PC-9 (cell line): ENCODE measurements around the gene MAPT. TPM values are rescaled to one million over a fixed set of nuclear protein-coding genes. Genes with fewer than 3 reads are reported as not detected.

Experiments used
- BruUV-seq: library from RNA; stranded (reverse); fragments of 400-500 nt; replicated peaks from 2 replicates; lab custom pipeline; 2021; lab: Mats Ljungman, UMichigan
- CTCF ChIA-PET: fragments of 300-600 bp; sonication (Branson Sonifier 250); formaldehyde crosslinking; loops from one replicate; lab custom pipeline; 2022; ENCODE audit warnings: antibody characterized with exemption; lab: Charles Lee
- POLR2A ChIA-PET: fragments of 300-600 bp; sonication (Branson Sonifier 250); formaldehyde crosslinking; loops from one replicate; lab custom pipeline; 2022; ENCODE audit warnings: antibody characterized with exemption; ENCODE audit not compliant: unreplicated experiment; lab: Charles Lee
- DNase-seq, 2 experiments: peaks; one replicate each; pipeline versions ENCODE4 v3.0.0 to v3.0.0-alpha.2; 2015 to 2022; ENCODE audit warnings: mixed read lengths in 1 of 2
- H2AFZ ChIP-seq: fragments of 200-600 bp; sonication (generic); 2 replicates; pipeline ENCODE4 v1.8.1; 2017; ENCODE audit warnings: antibody characterized with exemption
- H3F3A ChIP-seq: fragments of 200-600 bp; sonication (generic); 2 replicates; pipeline ENCODE4 v1.8.1; 2017; ENCODE audit warnings: antibody characterized with exemption, mild to moderate bottlenecking, low read depth; ENCODE audit not compliant: insufficient read depth
- H3K27ac ChIP-seq: fragments of 200-600 bp; sonication (generic); 2 replicates; pipeline ENCODE4 v1.6.1; 2016; ENCODE audit warnings: mixed run types
- H3K27me3 ChIP-seq: fragments of 200-600 bp; sonication (generic); 2 replicates; pipeline ENCODE4 v1.6.1; 2016; ENCODE audit warnings: low read depth, mixed run types; ENCODE audit not compliant: insufficient read depth
- H3K36me3 ChIP-seq: fragments of 200-600 bp; sonication (generic); 2 replicates; pipeline ENCODE4 v1.6.1; 2016; ENCODE audit warnings: low read depth, mixed run types
- H3K4me1 ChIP-seq: fragments of 200-600 bp; sonication (generic); replicated peaks from 2 replicates; pipeline ENCODE4 v1.6.1; 2016; ENCODE audit warnings: mixed run types; ENCODE audit not compliant: insufficient read depth
- H3K4me2 ChIP-seq: fragments of 200-600 bp; sonication (generic); 2 replicates; pipeline ENCODE4 v1.6.1; 2017; ENCODE audit warnings: mixed run types
- H3K4me3 ChIP-seq: fragments of 200-600 bp; sonication (generic); 2 replicates; pipeline ENCODE4 v1.6.1; 2016; ENCODE audit warnings: mixed run types
- H3K79me2 ChIP-seq: fragments of 200-600 bp; sonication (generic); 2 replicates; pipeline ENCODE4 v1.6.1; 2017; ENCODE audit warnings: low read depth, mixed run types
- H3K9me2 ChIP-seq: fragments of 200-600 bp; sonication (generic); 2 replicates; pipeline ENCODE4 v1.8.1; 2017; ENCODE audit warnings: mild to moderate bottlenecking; ENCODE audit not compliant: insufficient read depth
- H3K9me3 ChIP-seq: fragments of 200-600 bp; sonication (generic); 2 replicates; pipeline ENCODE4 v1.8.1; 2016; ENCODE audit warnings: low read depth; ENCODE audit not compliant: insufficient read depth
- H4K20me1 ChIP-seq: fragments of 200-600 bp; sonication (generic); 2 replicates; pipeline ENCODE4 v1.8.1; 2017; ENCODE audit not compliant: insufficient read depth
- CTCF ChIP-seq: fragments of 200-600 bp; sonication (generic); conservative IDR thresholded peaks from 2 replicates; pipeline ENCODE4 v1.6.1; 2017; ENCODE audit warnings: mixed run types, antibody characterized with exemption, mild to moderate bottlenecking, moderate library complexity
- EZH2 ChIP-seq: fragments of 200-600 bp; sonication (generic); IDR thresholded peaks from 2 replicates; pipeline ENCODE4 v1.8.0; 2017; ENCODE audit warnings: antibody characterized with exemption, low read depth
- intact Hi-C: fragments of 100-400 bp; cut with micrococcal nuclease; formaldehyde crosslinking; loops from one replicate; pipeline ENCODE4 v1.10.0; 2022; ENCODE audit not compliant: unreplicated experiment
- total RNA-seq: library from RNA; stranded (reverse); gene quantifications from 2 replicates; pipeline ENCODE4 v1.2.3, GENCODE V29; 2021

The MAPT gene
- total RNA-seq, 1 experiment from 2014 or later, result 0.85 TPM

- DNase-seq, result no peak
- no TSS peak for BruUV-seq
- Histone ChIP-seq H3K27ac (no peak overlapping the region), H2AFZ (no peak overlapping the region), H3K4me1 (no peaks in the 10 kb centered on the region), H3K4me2 (no peak overlapping the region), H3K4me3 (no peak overlapping the region), H3F3A (no peaks in the 10 kb centered on the region), H3K9me2 (no peaks in the 10 kb centered on the region), H3K79me2 (no peaks in the 10 kb centered on the region), H4K20me1 (peaks cover under 1% of the 10 kb centered on the region; the same call in 1 of the 2 replicates), H3K27me3 (peaks cover 59% of the 10 kb centered on the region), H3K9me3 (no peaks in the 10 kb centered on the region; the same call in 1 of the 2 replicates), H3K36me3 (no peaks in the 10 kb centered on the region)
- ChIA-PET CTCF (no interaction called here), POLR2A (no interaction called here)
- TF ChIP-seq CTCF, result no peak
- TF ChIP-seq EZH2, result no peak
- intact Hi-C loops, result no loop called here
Observed at GRCh38 chr17:45968732-45969131, 74.4 kb downstream of the MAPT start.

GRCh38 chr17:45969726-45970125, 75.4 kb downstream of the MAPT start:
- CTCF ChIA-PET, result interaction anchor here (0.7 kb wide), 1 partner anchor 75 kb away, joined by 13 read pairs; no protein-coding TSS in a partner anchor
- Histone ChIP-seq H3K27ac (no peak overlapping the region), H3K27me3 (peaks cover 66% of the 10 kb centered on the region), H3K4me3 (no peak overlapping the region), H3K9me2 (no peaks in the 10 kb centered on the region), H3K9me3 (no peaks in the 10 kb centered on the region; the same call in 1 of the 2 replicates), H3K4me1 (no peaks in the 10 kb centered on the region), H3K79me2 (no peaks in the 10 kb centered on the region), H4K20me1 (peaks cover 5% of the 10 kb centered on the region; the same call in 1 of the 2 replicates), H2AFZ (no peak overlapping the region), H3K4me2 (no peak overlapping the region), H3K36me3 (no peaks in the 10 kb centered on the region), H3F3A (no peaks in the 10 kb centered on the region)
- intact Hi-C loops, result no loop called here
- no peak for DNase-seq
- POLR2A ChIA-PET, result no interaction called here
- no TSS peak for BruUV-seq
- TF ChIP-seq CTCF, result no peak
- TF ChIP-seq EZH2, result no peak

GRCh38 chr17:45970659-45971058, 76.3 kb downstream of the MAPT start:
- Histone ChIP-seq H3K36me3 (no peaks in the 10 kb centered on the region), H3K4me2 (no peak overlapping the region), H2AFZ (no peak overlapping the region), H4K20me1 (peaks cover 5% of the 10 kb centered on the region; the same call in 1 of the 2 replicates), H3K27ac (no peak overlapping the region), H3K27me3 (peaks cover 63% of the 10 kb centered on the region), H3F3A (no peaks in the 10 kb centered on the region), H3K9me3 (no peaks in the 10 kb centered on the region; the same call in 1 of the 2 replicates), H3K79me2 (no peaks in the 10 kb centered on the region), H3K4me3 (no peak overlapping the region), H3K4me1 (no peaks in the 10 kb centered on the region), H3K9me2 (no peaks in the 10 kb centered on the region)
- intact Hi-C loops, result no loop called here
- CTCF ChIA-PET, result interaction anchor here (0.5 kb wide), 1 partner anchor 21 kb away, joined by 6 read pairs; no protein-coding TSS in a partner anchor
- POLR2A ChIA-PET, result no interaction called here
- no peak for DNase-seq
- TF ChIP-seq EZH2 (no peak), CTCF (no peak)
- no TSS peak for BruUV-seq
